ENCODE results near the gene AGTRAP.

The AGTRAP gene

GRCh38 chr1:11786168-11786567, 50.2 kb downstream of the AGTRAP start:
- no peak for DNase-seq

DNA sequence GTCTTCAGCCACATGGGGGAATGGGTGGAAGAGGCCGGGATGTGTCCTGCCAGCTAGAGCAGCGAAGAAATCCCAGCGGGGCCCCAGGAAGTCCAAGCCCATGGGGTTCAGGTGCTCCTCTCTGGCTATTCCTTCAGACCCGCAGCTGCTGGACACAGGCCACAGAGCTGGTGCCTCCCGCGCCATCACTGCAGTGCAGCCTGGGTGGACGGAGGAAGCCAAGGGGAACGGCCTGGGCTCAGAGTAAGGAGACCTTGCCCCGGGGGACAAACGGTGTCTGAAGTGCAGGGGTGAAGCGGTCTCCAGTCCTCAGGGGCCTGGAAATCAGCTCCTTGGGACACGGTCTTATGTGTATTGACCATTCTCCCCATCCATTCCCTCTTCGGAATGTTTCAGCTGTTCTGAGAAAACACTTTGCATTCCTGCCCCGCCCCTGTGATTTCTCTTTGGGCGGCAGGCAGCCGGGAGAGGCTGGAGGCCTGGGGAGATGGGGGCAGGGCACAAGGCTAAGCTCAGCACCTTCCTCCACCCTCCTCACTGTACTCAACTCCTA, 51.4 kb downstream of the AGTRAP start:
- DNase-seq = no peak

DNA sequence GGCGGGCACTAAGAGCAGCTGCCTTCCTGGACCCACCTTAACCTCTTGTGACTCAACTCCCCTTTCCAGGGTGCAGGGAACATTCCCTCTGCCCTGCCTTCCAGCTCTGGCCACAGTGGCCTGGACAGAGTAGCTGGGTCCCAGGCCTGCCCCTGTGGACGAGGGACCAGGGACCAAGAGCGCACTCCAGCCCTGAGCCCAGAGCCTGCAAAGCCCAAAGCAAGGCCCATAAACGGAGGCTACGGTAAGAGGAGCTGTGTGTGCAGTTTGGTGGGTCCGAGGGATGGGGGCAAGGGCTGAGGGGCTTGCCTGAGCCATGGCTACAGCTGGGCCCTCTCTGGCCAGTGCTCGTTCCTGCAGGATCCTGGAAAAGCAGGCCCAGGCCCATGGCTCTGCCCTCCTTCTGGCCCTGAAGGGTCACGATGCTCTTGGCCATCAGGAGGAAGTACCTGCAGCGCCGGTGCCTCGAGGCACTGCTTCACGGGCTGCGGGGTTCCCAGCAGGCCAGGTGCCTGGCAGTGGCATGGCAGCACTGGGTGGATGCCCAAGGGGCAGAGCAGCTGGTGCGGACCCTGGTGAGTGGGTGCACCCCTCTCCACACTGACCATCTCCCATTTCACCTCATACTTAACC, 52.0 kb downstream of the AGTRAP start:
- DNase-seq = no peak

DNA sequence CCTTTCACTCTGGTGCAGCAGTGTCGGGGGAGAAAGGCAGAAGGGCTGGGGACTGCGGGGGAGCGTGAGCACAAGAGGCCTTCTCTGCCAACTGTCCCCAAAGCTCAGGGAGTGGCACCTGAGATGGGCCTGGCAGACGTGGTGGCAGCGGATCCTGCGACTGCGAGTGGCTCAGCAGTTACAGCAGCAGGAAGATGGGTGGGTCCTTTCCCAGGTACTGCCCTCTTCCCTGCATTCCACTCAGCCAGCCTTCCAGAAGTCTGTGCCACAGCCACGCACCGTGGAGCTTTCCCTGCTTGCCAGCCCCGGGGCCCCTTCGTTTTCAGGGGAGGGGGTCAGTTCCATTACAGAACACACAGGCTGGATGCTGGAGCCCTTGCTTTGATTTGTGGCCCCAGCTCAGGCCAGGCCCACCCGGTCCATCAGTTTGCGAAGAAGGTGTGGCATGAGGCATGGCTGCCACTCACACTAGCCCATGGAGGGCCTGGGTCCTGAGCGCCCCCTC, 52.7 kb downstream of the AGTRAP start:
- no peak for DNase-seq

DNA sequence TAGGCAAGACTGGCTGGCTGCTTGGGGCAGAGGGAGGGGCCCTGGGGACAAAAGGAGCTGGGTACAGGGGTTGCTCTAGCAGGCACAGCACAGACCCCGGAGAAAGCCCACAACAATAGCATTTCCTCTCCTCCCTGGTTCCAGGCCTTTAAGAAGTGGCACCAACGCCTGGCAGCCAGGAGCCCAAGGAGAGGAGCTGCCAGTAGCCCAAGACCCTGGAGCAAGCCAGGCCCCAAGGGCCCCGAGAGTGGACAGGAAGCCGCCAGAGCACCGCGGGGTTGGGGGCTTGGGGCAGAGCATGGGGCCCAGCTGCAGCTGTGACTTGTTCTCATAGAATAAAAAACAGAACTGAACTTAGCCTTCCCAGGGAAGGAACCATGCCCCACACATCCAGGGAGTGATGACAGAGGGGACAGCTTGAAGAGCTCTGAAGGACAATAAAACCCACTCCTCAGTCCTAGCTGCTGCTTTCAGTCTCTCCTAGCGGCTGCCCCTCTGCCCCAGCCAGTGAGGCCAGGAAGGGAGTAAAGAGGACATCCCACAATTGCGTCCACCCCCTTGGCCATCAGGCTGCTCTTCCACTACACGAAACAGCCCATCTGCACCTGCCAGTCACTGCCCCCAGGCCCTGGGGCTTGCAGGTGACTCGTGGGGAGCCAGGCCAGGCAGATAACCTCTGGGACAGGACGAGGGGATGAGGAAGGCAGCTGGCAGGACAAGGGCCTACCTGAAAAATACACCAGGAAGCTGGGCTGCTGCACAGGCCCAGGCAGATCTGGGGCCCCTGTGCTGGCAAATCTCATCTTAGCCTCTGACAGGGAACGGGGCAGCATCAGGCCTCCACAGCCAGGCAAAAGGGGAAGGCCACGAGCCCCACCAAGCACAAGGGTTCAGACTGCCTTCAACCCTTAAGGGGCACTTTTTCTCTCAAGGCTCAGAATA, 53.5 kb downstream of the AGTRAP start:
- DNase-seq = no peak

DNA sequence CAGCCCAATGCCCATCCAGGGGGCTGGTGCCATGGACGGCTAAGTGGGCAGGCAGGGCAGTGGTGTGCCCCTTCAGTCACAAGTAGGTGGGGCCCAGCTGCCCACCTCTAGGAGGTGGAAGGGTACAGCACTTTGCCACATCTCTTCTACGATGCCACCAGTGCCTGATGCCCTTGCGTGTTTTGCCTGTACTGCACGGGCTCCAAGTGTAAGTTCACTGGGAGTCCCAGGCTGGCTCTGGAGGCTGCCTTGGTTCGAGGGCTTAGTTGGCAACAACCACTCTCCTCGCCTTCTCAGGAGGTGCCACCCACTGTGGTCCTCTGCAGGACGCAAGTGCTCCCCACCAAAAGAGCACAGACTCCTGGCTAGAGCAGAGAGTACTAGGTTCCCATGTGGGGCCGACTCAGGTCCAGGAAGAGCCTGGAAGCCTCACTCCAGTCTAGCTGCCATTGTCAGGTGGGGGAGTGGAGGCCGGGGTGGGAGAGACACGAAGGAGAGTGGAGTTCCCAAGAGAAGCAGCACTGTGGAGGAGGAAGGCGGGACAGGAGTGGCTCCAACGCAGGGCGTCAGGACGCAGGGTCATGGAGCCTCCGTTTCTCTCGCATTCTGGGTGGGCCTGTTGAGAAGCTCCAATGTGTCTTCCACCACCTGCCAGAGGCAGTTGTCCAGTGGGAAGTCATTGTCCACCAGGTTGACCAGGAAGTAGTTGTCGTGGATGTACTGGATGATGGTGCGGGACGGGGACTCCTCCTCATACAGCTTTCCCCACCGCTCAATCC, 54.4 kb downstream of the AGTRAP start:
- no peak for DNase-seq

DNA sequence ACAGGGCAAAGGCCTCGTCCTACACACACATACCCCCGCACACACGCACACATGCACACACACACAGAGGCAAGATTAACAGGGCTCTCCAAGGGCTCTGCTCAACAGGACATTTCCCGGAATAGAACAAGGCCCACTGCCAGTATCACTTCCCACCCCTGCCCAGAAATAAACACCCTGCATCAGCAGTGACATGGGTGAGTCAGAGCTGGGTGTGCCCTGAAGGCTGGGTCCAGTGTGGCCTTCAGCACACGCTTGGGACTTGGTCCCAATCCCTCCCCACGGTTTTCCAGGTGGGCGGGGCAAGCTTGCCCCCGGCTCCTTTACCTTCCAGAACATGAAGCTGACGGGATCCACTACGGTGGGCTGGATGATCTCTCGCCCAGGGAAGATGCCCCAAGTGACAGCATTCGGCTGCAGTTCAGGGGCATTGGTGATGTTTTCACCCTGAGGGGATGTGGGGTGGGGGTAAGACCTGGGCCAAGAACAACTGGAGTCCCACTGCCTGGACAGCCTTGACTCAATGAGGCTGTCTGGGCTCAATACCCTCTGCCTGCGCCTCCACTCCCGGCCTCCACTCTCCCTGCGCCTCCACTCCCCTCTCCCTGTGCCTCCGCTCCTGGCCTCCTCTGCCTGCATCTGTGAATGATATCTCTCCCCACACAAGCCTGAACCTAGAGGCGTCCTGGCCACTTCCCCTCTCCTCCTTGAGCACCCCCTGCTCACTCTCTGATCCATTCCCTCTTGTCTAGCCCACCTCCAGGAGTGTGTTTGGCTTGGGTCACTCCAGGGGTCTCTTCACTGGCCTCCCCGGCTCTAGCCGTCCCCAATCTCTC, 55.2 kb downstream of the AGTRAP start:
- DNase-seq = no peak

GRCh38 chr1:11792106-11792505, 56.2 kb downstream of the AGTRAP start:
- no peak for DNase-seq

- no peak for DNase-seq
Observed at GRCh38 chr1:11793819-11794218, 57.9 kb downstream of the AGTRAP start.

- no peak for DNase-seq
Observed at GRCh38 chr1:11794446-11795237, 58.7 kb downstream of the AGTRAP start.

GRCh38 chr1:11795238-11795890, 59.4 kb downstream of the AGTRAP start:
- DNase-seq = no peak

DNA sequence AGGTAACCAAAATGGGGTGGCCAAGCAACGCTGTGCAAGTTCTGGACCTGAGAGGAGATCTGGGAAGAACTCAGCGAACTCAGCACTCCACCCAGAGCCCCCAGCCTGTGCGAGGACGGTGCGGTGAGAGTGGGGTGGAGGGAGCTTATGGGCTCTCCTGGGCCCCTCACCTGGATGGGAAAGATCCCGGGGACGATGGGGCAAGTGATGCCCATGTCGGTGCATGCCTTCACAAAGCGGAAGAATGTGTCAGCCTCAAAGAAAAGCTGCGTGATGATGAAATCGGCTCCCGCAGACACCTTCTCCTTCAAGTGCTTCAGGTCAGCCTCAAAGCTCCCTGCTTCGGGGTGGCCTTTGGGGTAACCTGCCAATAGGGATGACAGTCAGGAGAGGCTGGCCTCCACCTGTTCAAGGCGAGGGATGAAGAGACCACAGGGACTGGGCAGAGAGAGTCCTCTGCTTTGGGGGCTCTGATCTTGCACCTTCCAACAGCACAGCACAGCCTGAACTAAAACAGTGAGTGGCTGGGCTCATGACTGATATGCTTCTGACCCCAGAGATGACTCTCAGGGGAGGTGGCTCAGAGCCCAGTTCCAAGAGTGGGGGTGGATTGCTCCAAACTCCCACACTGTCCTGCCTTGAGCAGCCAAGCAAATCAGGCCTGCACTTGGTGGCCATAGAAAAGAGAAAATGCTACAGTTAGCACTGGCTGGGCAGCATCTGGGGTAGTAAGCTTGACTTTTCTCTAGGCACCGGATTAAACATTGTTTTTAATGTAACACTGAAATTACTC, 60.3 kb downstream of the AGTRAP start:
- no peak for DNase-seq

DNA sequence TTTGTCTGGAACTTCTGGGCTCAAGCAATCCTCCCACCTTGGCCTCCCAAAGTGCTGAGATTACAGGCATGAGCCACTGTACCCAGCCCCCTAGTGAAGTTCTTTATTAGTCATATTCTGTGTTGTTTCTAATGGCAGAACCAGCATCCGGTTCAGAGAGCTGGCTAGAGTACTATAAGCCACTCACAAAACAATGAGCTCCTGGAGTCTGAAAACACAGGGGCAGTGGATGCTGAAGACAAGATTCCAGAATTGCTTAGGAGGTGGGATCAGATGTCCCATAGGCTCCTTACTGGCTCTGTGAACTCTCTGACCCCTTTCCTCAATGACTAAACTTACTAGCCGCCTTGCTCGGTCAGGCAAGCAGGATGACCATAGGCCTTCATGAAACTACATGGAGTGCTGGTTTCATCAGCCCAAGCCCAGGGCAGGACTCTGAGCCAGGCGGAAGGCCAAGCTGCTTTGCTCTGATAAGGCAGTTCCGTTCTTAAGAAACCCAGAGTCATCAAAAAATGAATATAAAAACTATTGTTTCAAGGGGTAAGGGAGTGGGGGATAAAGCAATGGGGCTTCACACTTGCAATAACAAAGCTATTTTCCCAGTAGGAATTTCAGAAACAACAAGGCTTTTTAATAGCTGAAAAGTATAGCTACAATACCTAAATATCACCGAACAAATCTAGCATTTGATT, 61.7 kb downstream of the AGTRAP start:
- DNase-seq = no peak

DNA sequence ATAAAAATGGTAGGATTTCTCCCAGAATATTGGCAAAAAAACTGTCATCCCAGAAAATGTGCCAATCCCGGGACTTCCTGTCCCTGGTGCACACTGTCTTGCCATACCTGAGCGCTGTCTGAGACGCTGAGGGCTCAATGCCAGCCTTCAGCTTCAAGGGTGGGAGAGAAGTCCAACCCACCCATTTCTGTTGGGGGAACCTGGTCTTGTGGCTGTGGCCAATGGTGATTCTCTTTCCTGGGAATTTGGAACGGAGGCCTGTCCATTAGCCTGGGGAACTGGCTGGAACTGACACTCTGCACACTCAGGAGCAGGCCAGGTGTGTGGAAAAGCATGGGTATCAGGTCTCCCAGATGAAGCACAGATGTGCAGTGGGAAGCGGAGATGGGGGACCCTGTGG, 63.2 kb downstream of the AGTRAP start:
- DNase-seq = no peak

GRCh38 chr1:11799896-11800295, 64.0 kb downstream of the AGTRAP start:
- no peak for DNase-seq

- no peak for DNase-seq
Observed at GRCh38 chr1:11800391-11800755, 64.4 kb downstream of the AGTRAP start.
